ENCODE results near the gene C1orf198. TPM values are rescaled to one million over a fixed set of nuclear protein-coding genes. Genes with fewer than 3 reads are reported as not detected.

C1orf198 gene
- total RNA-seq, 3 donors from 2014 or later, result 4.7 to 5.2 (median 4.9) TPM

GRCh38 chr1:230844561-230844960 is 23.8 kb downstream of the C1orf198 start:
- DNase-seq (no peak), ATAC-seq (no peak)
- H3K27me3 Mint-ChIP-seq (ENCODE audit: low read depth), result no peaks in the 10 kb centered on the region
- no peaks in the 10 kb centered on the region for H3K4me1 Mint-ChIP-seq (ENCODE audit: low read depth)
- H3K4me3 Mint-ChIP-seq, result no peak overlapping the region
- H3K36me3 Mint-ChIP-seq (ENCODE audit: insufficient read depth), result peaks cover 14% of the 10 kb centered on the region
- no peaks in the 10 kb centered on the region for H3K9me3 Mint-ChIP-seq

- DNase-seq (no peak), ATAC-seq (no peak)
- H3K9me3 Mint-ChIP-seq, result no peaks in the 10 kb centered on the region
- no peaks in the 10 kb centered on the region for H3K27me3 Mint-ChIP-seq (ENCODE audit: low read depth)
- H3K4me3 Mint-ChIP-seq, result no peak overlapping the region
- H3K4me1 Mint-ChIP-seq (ENCODE audit: low read depth), result no peaks in the 10 kb centered on the region
- H3K36me3 Mint-ChIP-seq (ENCODE audit: insufficient read depth), result peaks cover 20% of the 10 kb centered on the region
Observed at GRCh38 chr1:230843503-230844309, 24.6 kb downstream of the C1orf198 start.

GRCh38 chr1:230842801-230843200 is 25.5 kb downstream of the C1orf198 start:
- Mint-ChIP-seq H3K36me3 (ENCODE audit: insufficient read depth) (peaks cover 21% of the 10 kb centered on the region), H3K9me3 (no peaks in the 10 kb centered on the region), H3K27me3 (ENCODE audit: low read depth) (no peaks in the 10 kb centered on the region), H3K4me3 (no peak overlapping the region), H3K4me1 (ENCODE audit: low read depth) (no peaks in the 10 kb centered on the region)
- DNase-seq (no peak), ATAC-seq (no peak)

- Mint-ChIP-seq H3K4me3 (no peak overlapping the region), H3K9me3 (no peaks in the 10 kb centered on the region), H3K36me3 (ENCODE audit: insufficient read depth) (peaks cover 18% of the 10 kb centered on the region), H3K27me3 (ENCODE audit: low read depth) (no peaks in the 10 kb centered on the region), H3K4me1 (ENCODE audit: low read depth) (no peaks in the 10 kb centered on the region)
- ATAC-seq (no peak), DNase-seq (no peak)
Observed at GRCh38 chr1:230839173-230839572, 29.1 kb downstream of the C1orf198 start.

GRCh38 chr1:230836793-230837192 is 31.5 kb downstream of the C1orf198 start:
- H3K4me3 Mint-ChIP-seq, result no peak overlapping the region
- DNase-seq (no peak), ATAC-seq (no peak)
- no peaks in the 10 kb centered on the region for H3K27me3 Mint-ChIP-seq (ENCODE audit: low read depth)
- H3K36me3 Mint-ChIP-seq (ENCODE audit: insufficient read depth), result peaks cover 12% of the 10 kb centered on the region
- no peaks in the 10 kb centered on the region for H3K9me3 Mint-ChIP-seq
- H3K4me1 Mint-ChIP-seq (ENCODE audit: low read depth), result no peaks in the 10 kb centered on the region

- DNase-seq, result no peak
- Mint-ChIP-seq H3K27me3 (ENCODE audit: low read depth) (no peaks in the 10 kb centered on the region), H3K4me1 (ENCODE audit: low read depth) (no peaks in the 10 kb centered on the region), H3K4me3 (no peak overlapping the region), H3K9me3 (no peaks in the 10 kb centered on the region), H3K36me3 (ENCODE audit: insufficient read depth) (peaks cover 11% of the 10 kb centered on the region)
- ATAC-seq, result no peak
Observed at GRCh38 chr1:230836347-230836746, 32.0 kb downstream of the C1orf198 start.

- H3K9me3 Mint-ChIP-seq, result peaks cover 6% of the 10 kb centered on the region
- no peaks in the 10 kb centered on the region for H3K4me1 Mint-ChIP-seq (ENCODE audit: low read depth)
- peaks cover 7% of the 10 kb centered on the region for H3K36me3 Mint-ChIP-seq (ENCODE audit: insufficient read depth)
- H3K27me3 Mint-ChIP-seq (ENCODE audit: low read depth), result peaks cover 3% of the 10 kb centered on the region
- DNase-seq (no peak), ATAC-seq (no peak)
- no peak overlapping the region for H3K4me3 Mint-ChIP-seq
Observed at GRCh38 chr1:230834292-230834691, 34.0 kb downstream of the C1orf198 start.

GRCh38 chr1:230833511-230833910 is 34.8 kb downstream of the C1orf198 start:
- DNase-seq, result no peak
- Mint-ChIP-seq H3K4me1 (ENCODE audit: low read depth) (no peaks in the 10 kb centered on the region), H3K4me3 (no peak overlapping the region), H3K36me3 (ENCODE audit: insufficient read depth) (no peaks in the 10 kb centered on the region), H3K27me3 (ENCODE audit: low read depth) (peaks cover 3% of the 10 kb centered on the region), H3K9me3 (peaks cover 6% of the 10 kb centered on the region)
- ATAC-seq, result no peak

GRCh38 chr1:230832476-230832875 is 35.8 kb downstream of the C1orf198 start:
- Mint-ChIP-seq H3K4me3 (no peak overlapping the region), H3K4me1 (ENCODE audit: low read depth) (no peaks in the 10 kb centered on the region), H3K36me3 (ENCODE audit: insufficient read depth) (no peaks in the 10 kb centered on the region), H3K9me3 (peaks cover 6% of the 10 kb centered on the region), H3K27me3 (ENCODE audit: low read depth) (peaks cover 3% of the 10 kb centered on the region)
- ATAC-seq, result no peak
- DNase-seq, result no peak

- Mint-ChIP-seq H3K4me1 (ENCODE audit: low read depth) (no peaks in the 10 kb centered on the region), H3K27me3 (ENCODE audit: low read depth) (peaks cover 3% of the 10 kb centered on the region), H3K36me3 (ENCODE audit: insufficient read depth) (no peaks in the 10 kb centered on the region), H3K4me3 (no peak overlapping the region), H3K9me3 (peaks cover 6% of the 10 kb centered on the region)
- DNase-seq (no peak), ATAC-seq (no peak)
Observed at GRCh38 chr1:230831771-230832170, 36.5 kb downstream of the C1orf198 start.

GRCh38 chr1:230828421-230828820 is 39.9 kb downstream of the C1orf198 start:
- Mint-ChIP-seq H3K27me3 (ENCODE audit: low read depth) (peaks cover 3% of the 10 kb centered on the region), H3K4me3 (no peak overlapping the region), H3K9me3 (peaks cover 6% of the 10 kb centered on the region), H3K4me1 (ENCODE audit: low read depth) (no peaks in the 10 kb centered on the region), H3K36me3 (ENCODE audit: insufficient read depth) (no peaks in the 10 kb centered on the region)
- no peak for ATAC-seq
- DNase-seq, result no peak

- peaks cover 6% of the 10 kb centered on the region for H3K9me3 Mint-ChIP-seq
- no peaks in the 10 kb centered on the region for H3K36me3 Mint-ChIP-seq (ENCODE audit: insufficient read depth)
- H3K4me1 Mint-ChIP-seq (ENCODE audit: low read depth), result no peaks in the 10 kb centered on the region
- DNase-seq (no peak), ATAC-seq (no peak)
- H3K27me3 Mint-ChIP-seq (ENCODE audit: low read depth), result peaks cover 3% of the 10 kb centered on the region
- no peak overlapping the region for H3K4me3 Mint-ChIP-seq
Observed at GRCh38 chr1:230827801-230828200, 40.5 kb downstream of the C1orf198 start.

GRCh38 chr1:230827081-230827681 is 41.1 kb downstream of the C1orf198 start:
- Mint-ChIP-seq H3K4me1 (ENCODE audit: low read depth) (no peaks in the 10 kb centered on the region), H3K9me3 (peaks cover 6% of the 10 kb centered on the region), H3K36me3 (ENCODE audit: insufficient read depth) (no peaks in the 10 kb centered on the region), H3K27me3 (ENCODE audit: low read depth) (peaks cover 3% of the 10 kb centered on the region), H3K4me3 (no peak overlapping the region)
- no peak for DNase-seq
- ATAC-seq, result no peak

- Mint-ChIP-seq H3K36me3 (ENCODE audit: insufficient read depth) (no peaks in the 10 kb centered on the region), H3K4me3 (no peak overlapping the region), H3K9me3 (peaks cover 6% of the 10 kb centered on the region), H3K27me3 (ENCODE audit: low read depth) (peaks cover 6% of the 10 kb centered on the region), H3K4me1 (ENCODE audit: low read depth) (no peaks in the 10 kb centered on the region)
- no peak for DNase-seq
- no peak for ATAC-seq
Observed at GRCh38 chr1:230826166-230826875, 42.0 kb downstream of the C1orf198 start.

GRCh38 chr1:230825761-230826160 is 42.6 kb downstream of the C1orf198 start:
- DNase-seq, result no peak
- ATAC-seq, result no peak

More at GRCh38 chr1:230825761-230826160, 42.6 kb downstream of the C1orf198 start:
- H3K36me3 Mint-ChIP-seq (ENCODE audit: insufficient read depth), result no peaks in the 10 kb centered on the region
- peaks cover 6% of the 10 kb centered on the region for H3K27me3 Mint-ChIP-seq (ENCODE audit: low read depth)
- no peaks in the 10 kb centered on the region for H3K4me1 Mint-ChIP-seq (ENCODE audit: low read depth)
- H3K4me3 Mint-ChIP-seq, result no peak overlapping the region
- H3K9me3 Mint-ChIP-seq, result peaks cover 2% of the 10 kb centered on the region
